Midbrain (tissue), 1 donor: ENCODE results near the gene JARID2.

Experiments
- DNase-seq: peaks from one replicate; lab custom pipeline; 2025; lab: John Stamatoyannopoulos, UW

JARID2 gene

GRCh38 chr6:15520626-15521203, 274.8 kb downstream of the JARID2 start:
- no peak for DNase-seq

- no peak for DNase-seq
These were observed 275.7 kb downstream of the JARID2 start for GRCh38 chr6:15521582-15521981.

GRCh38 chr6:15522026-15522425, 276.2 kb downstream of the JARID2 start:
- DNase-seq = no peak

DNA sequence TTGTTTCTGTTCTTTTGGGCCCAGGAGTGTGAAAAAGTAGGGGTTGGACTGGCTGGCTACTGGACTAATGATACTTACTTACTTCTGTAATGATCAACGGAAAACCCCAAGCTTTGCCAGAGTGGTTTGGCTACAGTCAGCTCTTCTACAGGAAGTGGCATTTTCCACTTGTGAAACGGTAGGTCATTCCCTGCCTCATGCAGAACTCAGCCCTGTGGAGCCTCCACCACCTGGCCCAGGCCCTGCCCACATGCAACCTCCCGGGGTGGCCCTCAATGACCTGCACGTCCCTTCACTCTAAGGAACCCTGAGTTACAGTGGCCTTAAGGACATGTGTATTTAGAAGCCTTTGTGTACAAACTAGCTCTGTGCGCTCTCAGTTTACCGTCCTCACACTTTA, 276.6 kb downstream of the JARID2 start:
- DNase-seq = no peak

- DNase-seq = no peak
These were observed 277.1 kb downstream of the JARID2 start for GRCh38 chr6:15522856-15523529.

DNA sequence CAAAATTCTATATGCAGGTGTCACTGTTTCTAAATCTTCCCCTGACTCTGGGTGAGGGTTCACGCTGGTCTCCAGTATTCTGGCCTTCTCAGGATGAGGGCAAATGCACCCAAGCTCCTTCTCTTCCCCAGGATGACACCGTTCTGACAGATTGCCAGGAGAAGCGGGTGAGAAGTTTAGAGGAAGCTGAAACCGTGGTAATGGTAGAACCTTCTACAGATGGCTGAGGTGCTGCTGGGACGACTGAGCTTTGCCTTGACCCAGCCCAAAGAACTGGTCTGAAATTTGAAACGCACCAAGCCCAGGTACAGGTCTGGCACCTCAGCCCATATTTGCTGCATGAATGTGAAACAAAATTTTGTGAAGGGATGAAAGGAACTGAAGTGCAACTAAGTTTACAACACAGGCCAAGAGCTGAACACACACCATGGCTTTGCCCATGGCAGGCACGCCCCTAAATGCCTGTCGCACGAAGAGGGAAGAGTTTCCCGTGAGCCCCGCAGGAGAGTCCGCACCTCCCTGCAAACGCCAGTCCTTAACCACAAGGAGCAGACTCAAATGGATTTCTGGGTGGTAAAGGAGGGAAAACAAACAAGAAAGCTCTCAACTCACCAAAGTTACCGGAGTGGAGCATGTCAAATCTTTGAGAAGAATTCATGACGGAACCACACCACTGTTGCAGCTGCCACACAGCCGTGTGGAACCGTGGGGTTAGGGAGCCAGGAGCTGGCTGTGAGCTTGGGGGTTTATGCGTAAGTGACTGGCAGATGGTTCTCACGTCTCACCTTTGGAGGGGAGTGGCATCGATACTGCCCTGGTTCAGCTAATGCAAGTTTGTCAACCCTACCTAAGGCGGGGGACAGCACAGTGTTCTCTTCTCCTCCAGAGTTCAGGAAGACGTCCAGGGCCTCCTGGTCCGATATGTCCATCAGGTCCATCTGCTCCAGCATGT, 278.1 kb downstream of the JARID2 start:
- no peak for DNase-seq

DNA sequence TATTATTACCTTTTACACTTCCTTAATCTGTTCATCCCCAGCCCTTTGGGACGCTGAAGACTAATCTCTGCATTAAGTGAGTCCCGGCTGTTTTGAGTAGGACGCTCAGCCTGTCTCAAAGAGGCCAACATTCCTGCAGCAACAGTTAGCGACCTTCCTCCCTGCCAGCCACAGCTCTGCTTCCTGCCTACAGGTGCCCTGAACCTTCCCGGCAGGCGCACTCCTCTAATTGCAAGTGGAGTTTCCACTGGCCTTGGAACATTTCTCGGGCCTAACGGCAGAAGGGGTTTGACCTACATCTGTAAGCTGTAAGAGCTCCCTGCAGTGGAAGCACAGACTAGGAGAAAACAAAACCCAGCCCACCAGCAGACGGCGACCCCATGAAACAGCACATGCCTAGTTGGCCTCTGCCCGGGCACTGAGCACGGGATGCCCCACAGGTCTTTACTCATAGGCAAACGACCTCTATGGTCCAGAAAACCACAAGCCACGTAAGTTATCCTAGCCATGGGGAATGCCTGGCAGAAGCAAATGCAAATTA, 279.1 kb downstream of the JARID2 start:
- no peak for DNase-seq

GRCh38 chr6:15526212-15526701, 280.4 kb downstream of the JARID2 start:
- DNase-seq = no peak

DNA sequence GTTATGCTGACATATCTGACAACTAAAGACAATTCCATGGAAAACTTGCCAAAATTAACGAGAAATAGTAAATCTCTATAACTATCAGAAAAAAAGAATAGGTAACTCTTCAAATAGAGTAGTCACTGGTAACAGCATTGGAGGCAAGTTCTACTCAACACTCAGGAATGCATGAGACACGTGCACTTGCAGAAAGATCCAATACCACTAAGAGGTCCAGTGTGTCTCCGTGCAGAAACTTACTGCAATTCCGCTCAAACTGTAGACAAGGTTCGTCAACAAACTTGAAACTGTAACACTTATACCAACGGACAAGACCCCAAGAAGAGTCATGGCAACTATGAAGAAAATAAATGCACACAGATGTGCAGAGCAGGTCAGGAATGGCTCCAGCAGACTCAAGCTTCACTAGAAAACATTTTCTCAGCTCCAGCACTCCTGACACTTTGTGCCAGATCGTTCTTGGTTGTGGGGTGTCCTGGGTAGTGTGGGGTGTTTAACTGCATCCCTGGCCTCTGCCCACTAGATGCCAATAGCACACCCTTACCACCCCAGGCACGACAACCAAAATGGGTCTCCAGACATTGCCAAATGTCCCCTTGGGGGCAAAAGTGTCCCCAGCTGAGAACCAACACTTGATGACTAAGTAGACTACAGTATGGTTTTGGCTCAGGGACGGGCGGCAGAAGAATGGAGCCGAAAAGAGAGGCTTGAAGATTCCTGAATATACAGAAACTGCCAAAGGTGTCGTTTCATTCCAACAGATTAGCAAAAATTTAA, 282.2 kb downstream of the JARID2 start:
- no peak for DNase-seq

DNA sequence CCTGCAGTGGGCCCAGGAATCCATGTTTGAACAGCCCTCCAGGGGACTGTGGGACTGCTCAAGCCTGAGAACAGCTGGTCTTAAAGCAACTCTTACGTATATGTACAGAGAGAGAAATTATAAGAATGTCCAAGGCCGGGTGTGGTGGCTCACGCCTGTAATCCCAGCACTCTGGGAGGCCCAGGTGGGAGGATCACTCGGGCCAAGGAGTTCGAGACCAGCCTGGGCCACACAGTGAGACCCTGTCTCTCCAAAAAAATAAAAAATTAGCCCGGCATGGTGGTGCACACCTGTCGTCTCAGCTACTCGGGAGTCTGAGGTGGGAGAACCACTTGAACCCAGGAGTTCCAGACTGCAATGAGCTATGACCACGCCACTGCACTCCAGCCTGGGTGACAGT, 283.0 kb downstream of the JARID2 start:
- no peak for DNase-seq

DNA sequence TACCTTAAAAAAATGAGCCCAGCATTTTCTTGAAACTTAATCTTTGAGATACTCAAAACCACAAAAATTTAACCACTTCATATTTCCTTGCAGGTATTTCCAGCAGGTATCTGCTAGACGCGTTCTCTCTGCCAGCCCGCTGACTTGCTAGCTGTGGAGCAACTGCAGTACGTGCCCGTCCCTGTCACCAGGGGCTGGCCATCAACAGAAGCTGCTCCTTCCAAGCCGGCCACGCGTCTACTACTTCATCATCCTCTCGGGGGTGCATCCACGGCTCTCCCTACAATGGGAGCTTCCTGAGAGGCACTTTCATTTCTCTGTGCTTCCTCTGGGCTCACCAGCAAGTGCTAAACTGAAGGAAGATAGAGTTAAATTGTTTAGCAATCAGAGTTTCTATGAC, 284.5 kb downstream of the JARID2 start:
- DNase-seq = no peak

DNA sequence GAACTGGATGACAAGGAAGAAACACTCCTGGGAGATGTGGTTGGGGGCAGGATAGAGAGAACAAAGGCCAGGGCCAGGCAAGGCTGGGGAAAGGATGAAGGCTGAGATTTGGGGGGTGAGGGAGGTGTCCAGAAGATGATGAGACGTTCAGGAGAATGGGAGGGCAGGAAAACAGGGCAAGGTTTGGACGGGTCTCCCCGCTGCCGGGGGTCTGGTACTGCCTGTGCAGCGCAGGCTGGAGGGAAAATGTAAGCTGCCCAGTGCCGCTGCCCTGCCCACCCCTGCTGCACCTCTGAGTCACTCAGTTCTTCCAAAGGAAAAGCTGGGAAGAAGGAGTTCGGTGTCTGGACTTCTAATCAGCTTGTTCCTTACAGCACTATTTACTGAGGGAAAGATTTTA, 286.1 kb downstream of the JARID2 start:
- no peak for DNase-seq

- no peak for DNase-seq
These were observed 287.6 kb downstream of the JARID2 start for GRCh38 chr6:15533379-15534026.

- DNase-seq = no peak
These were observed 289.1 kb downstream of the JARID2 start for GRCh38 chr6:15534974-15535373.

DNA sequence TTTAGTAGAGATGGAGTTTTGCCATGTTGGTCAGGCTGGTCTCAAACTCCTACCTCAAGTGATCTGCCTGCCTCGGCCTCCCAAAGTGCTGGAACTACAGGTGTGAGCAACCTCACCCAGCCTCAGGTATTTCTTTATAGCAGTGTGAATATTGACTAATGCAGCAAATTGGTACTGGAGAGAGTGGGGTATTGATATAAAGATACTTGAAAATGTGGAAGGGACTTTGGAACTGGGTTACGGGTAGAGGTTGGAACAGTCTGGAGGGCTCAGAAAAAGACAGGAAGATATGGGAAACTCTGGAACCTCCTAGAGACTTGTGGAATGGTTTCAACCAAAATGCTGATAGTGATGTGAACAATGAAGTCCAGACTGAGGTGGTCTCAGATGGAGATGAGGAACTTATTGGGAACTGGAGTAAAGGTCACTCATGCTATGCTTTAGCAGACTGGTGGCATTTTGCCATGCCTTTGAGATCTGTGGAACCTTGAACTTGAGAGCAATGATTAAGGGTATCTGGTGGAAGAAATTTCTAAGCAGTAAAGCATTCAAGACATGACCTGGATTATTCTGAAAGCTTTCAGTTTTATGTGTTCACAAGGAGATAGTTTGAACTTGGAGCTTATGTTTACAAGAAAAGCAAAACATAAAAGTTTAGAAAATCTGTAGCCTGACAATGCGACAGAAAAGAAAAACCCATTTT, 289.8 kb downstream of the JARID2 start:
- no peak for DNase-seq

DNA sequence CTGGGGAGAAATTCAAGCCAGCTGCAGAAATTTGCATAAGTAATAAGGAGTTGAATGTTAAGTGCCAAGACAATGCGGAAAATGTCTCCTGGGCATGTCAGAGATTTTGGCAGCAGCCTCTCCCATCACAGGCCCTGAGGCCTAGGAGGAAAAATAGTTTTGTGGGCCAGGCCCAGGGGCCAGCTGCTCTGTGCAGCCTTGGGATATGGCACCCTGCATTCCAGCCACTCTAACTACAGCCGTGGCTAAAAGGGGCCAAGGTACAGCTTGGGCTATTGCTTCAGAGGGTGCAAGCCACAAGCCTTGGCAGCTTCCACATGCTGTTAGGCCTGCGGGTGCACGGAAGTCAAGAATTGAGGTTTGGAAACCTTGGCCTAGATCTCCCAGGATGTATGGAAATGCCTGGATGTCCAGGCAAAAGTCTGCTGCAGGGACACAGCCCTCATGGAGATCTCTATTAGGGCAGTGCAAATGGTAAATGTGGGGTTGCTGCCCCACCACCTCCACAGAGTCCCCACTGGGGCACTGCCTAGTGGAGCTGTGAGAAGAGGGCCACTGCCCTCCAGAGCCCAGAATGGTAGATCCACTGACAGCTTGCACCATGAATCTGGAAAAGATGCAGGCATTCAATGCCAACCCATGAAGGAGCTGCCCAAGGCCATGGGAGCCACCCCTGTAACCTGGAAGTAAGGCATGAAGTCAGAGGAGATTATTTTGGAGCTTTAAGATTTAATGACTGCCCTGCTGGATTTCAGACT, 290.5 kb downstream of the JARID2 start:
- no peak for DNase-seq

DNA sequence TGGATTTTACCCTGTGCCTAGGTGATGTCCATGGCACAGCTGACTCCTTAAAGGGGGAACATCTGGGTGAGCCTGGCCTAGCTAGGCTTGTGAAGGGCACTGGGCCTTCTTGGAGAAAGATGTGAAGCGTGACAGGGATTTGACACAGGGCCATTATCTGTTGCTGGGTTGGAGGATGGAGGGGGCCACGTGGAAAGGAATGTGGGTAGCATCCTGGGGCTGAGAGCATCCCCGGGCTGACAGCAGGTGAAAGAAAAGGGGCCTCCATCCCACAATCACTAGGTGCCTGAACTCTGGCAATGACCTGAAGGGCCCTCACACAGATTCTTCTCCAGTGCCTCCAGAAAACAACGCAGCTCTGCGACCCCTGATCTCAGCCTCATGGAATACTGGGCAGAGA, 292.2 kb downstream of the JARID2 start:
- no peak for DNase-seq

DNA sequence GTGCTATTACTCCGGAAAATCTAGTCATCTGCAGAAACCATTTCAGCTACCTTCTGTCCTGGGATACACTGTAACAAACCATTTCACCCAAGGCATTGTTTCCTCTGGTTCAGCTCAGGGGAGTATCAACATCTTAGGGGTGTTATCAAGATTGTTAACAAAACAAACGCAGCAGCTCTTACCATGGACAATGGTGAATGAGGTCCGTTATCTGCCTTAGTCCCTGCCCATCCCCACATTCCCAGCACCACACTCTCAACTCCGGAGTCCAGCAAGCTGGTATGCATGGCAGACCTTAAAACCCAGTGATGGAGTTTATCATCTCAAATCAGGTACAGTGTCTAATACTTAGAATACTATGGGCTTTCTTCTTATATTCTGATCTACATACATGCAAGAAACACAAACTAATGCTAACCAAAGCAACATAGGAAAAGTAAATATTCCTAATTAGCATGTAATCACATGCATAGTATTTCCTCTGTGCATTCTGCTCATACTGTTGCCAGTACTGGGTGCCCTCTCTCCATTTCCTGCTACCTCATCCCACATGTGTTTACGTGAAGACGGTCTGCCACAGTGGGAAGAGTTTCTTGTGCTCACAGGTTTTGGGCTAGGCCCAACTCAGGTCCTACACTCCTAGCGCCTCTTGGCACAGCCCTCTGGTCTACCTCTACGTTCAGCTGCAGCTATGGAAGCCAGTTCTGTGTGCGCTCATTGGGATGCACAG, 293.1 kb downstream of the JARID2 start:
- DNase-seq = no peak

GRCh38 chr6:15539722-15540270, 293.9 kb downstream of the JARID2 start:
- no peak for DNase-seq
